ENCODE data around the gene NEXN. TPM values are rescaled to one million over a fixed set of nuclear protein-coding genes. Genes with fewer than 3 reads are reported as not detected.

The NEXN gene
- total and polyA plus RNA-seq, 2 experiments from 2014 or later = 2.6 to 11.8 TPM

- TF ChIP-seq REST (IDR thresholded peaks at IDR 0.05; ENCODE audit: unreplicated experiment) = no peak
- TF ChIP-seq NANOG (IDR thresholded peaks at IDR 0.05; ENCODE audit: borderline replicate concordance) = no peak
- TF ChIP-seq ZNF114 (CRISPR knock-in tag; IDR thresholded peaks at IDR 0.05) = no peak
- no peak for TF ChIP-seq EZH2phosphoT487 (IDR thresholded peaks at IDR 0.05; ENCODE audit: unreplicated experiment)
- no peak for TF ChIP-seq ETS1 (IDR thresholded peaks at IDR 0.05)
- TF ChIP-seq JUNB (IDR thresholded peaks at IDR 0.05; ENCODE audit: unreplicated experiment) = no peak
- TF ChIP-seq, protein P1, sequence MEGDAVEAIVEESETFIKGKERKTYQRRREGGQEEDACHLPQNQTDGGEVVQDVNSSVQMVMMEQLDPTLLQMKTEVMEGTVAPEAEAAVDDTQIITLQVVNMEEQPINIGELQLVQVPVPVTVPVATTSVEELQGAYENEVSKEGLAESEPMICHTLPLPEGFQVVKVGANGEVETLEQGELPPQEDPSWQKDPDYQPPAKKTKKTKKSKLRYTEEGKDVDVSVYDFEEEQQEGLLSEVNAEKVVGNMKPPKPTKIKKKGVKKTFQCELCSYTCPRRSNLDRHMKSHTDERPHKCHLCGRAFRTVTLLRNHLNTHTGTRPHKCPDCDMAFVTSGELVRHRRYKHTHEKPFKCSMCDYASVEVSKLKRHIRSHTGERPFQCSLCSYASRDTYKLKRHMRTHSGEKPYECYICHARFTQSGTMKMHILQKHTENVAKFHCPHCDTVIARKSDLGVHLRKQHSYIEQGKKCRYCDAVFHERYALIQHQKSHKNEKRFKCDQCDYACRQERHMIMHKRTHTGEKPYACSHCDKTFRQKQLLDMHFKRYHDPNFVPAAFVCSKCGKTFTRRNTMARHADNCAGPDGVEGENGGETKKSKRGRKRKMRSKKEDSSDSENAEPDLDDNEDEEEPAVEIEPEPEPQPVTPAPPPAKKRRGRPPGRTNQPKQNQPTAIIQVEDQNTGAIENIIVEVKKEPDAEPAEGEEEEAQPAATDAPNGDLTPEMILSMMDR (conservative IDR thresholded peaks at IDR 0.05; ENCODE audit: low read depth in 2 of 2) = no peak
- no peak for TF ChIP-seq ZNF331 (CRISPR knock-in tag; IDR thresholded peaks at IDR 0.05; ENCODE audit: low read depth)
- no peak for TF ChIP-seq POLR2AphosphoS5 (IDR thresholded peaks at IDR 0.05; ENCODE audit: low read depth)
- no peak for TF ChIP-seq STAT1 (IDR thresholded peaks at IDR 0.05; ENCODE audit: unreplicated experiment)
- TF ChIP-seq CREB1 (CRISPR knock-in tag; IDR thresholded peaks at IDR 0.05; ENCODE audit: low read depth) = no peak
Measured at GRCh38 chr1:77986810-77987209, 98.4 kb downstream of the NEXN start (continued).

- H3K27me3 Mint-ChIP-seq (ENCODE audit: insufficient read depth, low read depth, poor library complexity) = no peaks in the 10 kb centered on the region
- no peaks in the 10 kb centered on the region for H3K9me3 Mint-ChIP-seq
- no peak for DNase-seq (ENCODE audit: low spot score)
- no peak overlapping the region for H3K4me3 Mint-ChIP-seq
- Histone ChIP-seq H3K4me3 (no peak overlapping the region), H4K20me1 (replicated peaks; ENCODE audit: insufficient read depth) (peaks cover 14% of the 10 kb centered on the region), H3K27me3 (ENCODE audit: insufficient read depth) (no peaks in the 10 kb centered on the region), H3K9me2 (ENCODE audit: insufficient read depth) (no peaks in the 10 kb centered on the region), H3K36me3 (ENCODE audit: insufficient read depth) (no peaks in the 10 kb centered on the region), H3K27ac (ENCODE audit: low read depth) (no peak overlapping the region), H3K4me2 (no peak overlapping the region), H3F3A (replicated peaks; ENCODE audit: low read depth) (no peaks in the 10 kb centered on the region), H2AFZ (no peak overlapping the region), H3K4me1 (ENCODE audit: insufficient read depth) (peaks cover 7% of the 10 kb centered on the region; the same call in 1 of the 2 replicates), H3K79me2 (replicated peaks; ENCODE audit: insufficient read depth) (peaks cover 81% of the 10 kb centered on the region)
- H3K27ac Mint-ChIP-seq = no peak overlapping the region
- peaks cover 4% of the 10 kb centered on the region; the same call in 1 of the 3 replicates for H3K36me3 Mint-ChIP-seq (ENCODE audit: low read depth)
- ATAC-seq = no peak
- peaks cover 35% of the 10 kb centered on the region for H3K4me1 Mint-ChIP-seq
- TF ChIP-seq JUNB (IDR thresholded peaks at IDR 0.05; ENCODE audit: unreplicated experiment) (no peak), POLR2AphosphoS5 (IDR thresholded peaks at IDR 0.05; ENCODE audit: low read depth) (no peak), REST (IDR thresholded peaks at IDR 0.05; ENCODE audit: unreplicated experiment) (no peak), EZH2 (IDR thresholded peaks at IDR 0.05; ENCODE audit: low read depth, unreplicated experiment) (no peak), ZNF331 (CRISPR knock-in tag; IDR thresholded peaks at IDR 0.05; ENCODE audit: low read depth) (no peak), STAT1 (IDR thresholded peaks at IDR 0.05; ENCODE audit: unreplicated experiment) (no peak)
- TF ChIP-seq, protein P1 (conservative IDR thresholded peaks at IDR 0.05; ENCODE audit: low read depth in 2 of 2) = no peak
Measured at GRCh38 chr1:77987919-77988318, 99.5 kb downstream of the NEXN start.

All from GM23338 (cell line).